NCI-H524 (cell line): ENCODE results near the gene DNAH7.
"Not testable (repeated sequence)": the region's sequence is repeated elsewhere in the genome, so short reads cannot be mapped to it uniquely, and the experiment has no call there.

Experiments
- DNase-seq, 2 experiments: peaks; one replicate each; lab custom pipeline; 2025; lab: John Stamatoyannopoulos, UW

DNAH7 gene

GRCh38 chr2:196068271-196069209, at the start of gene DNAH7:
Gene DNAH7 (minus strand): TSS chr2:196068837. CDS start chr2:196068711, 126 bp downstream.
- peak; percentile 73 to 90 for DNase-seq

- DNase-seq: no peak
Measured at GRCh38 chr2:196117214-196117705, 48.6 kb upstream of the DNAH7 start.

- no peak for DNase-seq
Measured at GRCh38 chr2:196113061-196113974, 44.7 kb upstream of the DNAH7 start.

GRCh38 chr2:196112418-196113034, 43.9 kb upstream of the DNAH7 start:
- no peak for DNase-seq

- DNase-seq: no peak
Measured at GRCh38 chr2:196108604-196109003, 40.0 kb upstream of the DNAH7 start.

GRCh38 chr2:196105951-196106350, 37.3 kb upstream of the DNAH7 start:
- no peak for DNase-seq

- no peak for DNase-seq
Measured at GRCh38 chr2:196104066-196104465, 35.4 kb upstream of the DNAH7 start.

GRCh38 chr2:196103626-196104025, 35.0 kb upstream of the DNAH7 start:
- no peak for DNase-seq

- DNase-seq: no peak
Measured at GRCh38 chr2:196101325-196101991, 32.8 kb upstream of the DNAH7 start.

GRCh38 chr2:196099916-196100315, 31.3 kb upstream of the DNAH7 start:
- no peak for DNase-seq

GRCh38 chr2:196097864-196098660, 29.4 kb upstream of the DNAH7 start:
- DNase-seq: no peak

- DNase-seq: no peak
Measured at GRCh38 chr2:196096982-196097745, 28.5 kb upstream of the DNAH7 start.

- DNase-seq: no peak
Measured at GRCh38 chr2:196096264-196096663, 27.6 kb upstream of the DNAH7 start.

GRCh38 chr2:196089448-196089847, 20.8 kb upstream of the DNAH7 start:
- DNase-seq: not testable (repeated sequence)

- no peak for DNase-seq
Measured at GRCh38 chr2:196088203-196088602, 19.6 kb upstream of the DNAH7 start.

GRCh38 chr2:196086517-196087368, 18.1 kb upstream of the DNAH7 start:
- no peak for DNase-seq

GRCh38 chr2:196083601-196084000, 15.0 kb upstream of the DNAH7 start:
- no peak for DNase-seq

GRCh38 chr2:196080526-196080925, 11.9 kb upstream of the DNAH7 start:
- DNase-seq: no peak

- peak in 1 of 2 experiments; percentile 11 for DNase-seq
Measured at GRCh38 chr2:196079052-196079451, 10.4 kb upstream of the DNAH7 start.
